PFSK-1 (cell line): ENCODE data around the gene GIMD1. TPM values are rescaled to one million over a fixed set of nuclear protein-coding genes. Genes with fewer than 3 reads are reported as not detected.

Experiments
- FOXP2 ChIP-seq: optimal IDR thresholded peaks from 2 replicates; pipeline ENCODE3; 2011; ENCODE audit warnings: borderline replicate concordance, control low read depth, inconsistent platforms; ENCODE audit not compliant: insufficient read depth; ENCODE audit errors: extremely low read length, extremely low read depth
- POLR2AphosphoS5 ChIP-seq: IDR thresholded peaks from 2 replicates; pipeline ENCODE4 v1.6.1; 2012; ENCODE audit warnings: low read depth, mild to moderate bottlenecking, control low read depth, low read length, moderate library complexity
- SIN3A ChIP-seq: IDR thresholded peaks from 2 replicates; pipeline ENCODE4 v1.6.1; 2012; ENCODE audit warnings: mild to moderate bottlenecking, low read length, moderate library complexity, borderline replicate concordance; ENCODE audit not compliant: insufficient read depth
- TAF1 ChIP-seq: IDR thresholded peaks from 2 replicates; pipeline ENCODE4 v1.6.1; 2012; ENCODE audit warnings: low read length, control low read depth, borderline replicate concordance; ENCODE audit not compliant: insufficient read depth
- polyA plus RNA-seq: library from polyadenylated mRNA; unstranded; fragments of >200 nt; gene quantifications from one replicate; pipeline ENCODE4 v1.2.1, GENCODE V29; 2012; ENCODE audit warnings: low read depth, missing spikeins; ENCODE audit not compliant: insufficient read length
- TF ChIP-seq, protein P1 (sequence below), 2 experiments: IDR thresholded peaks; 2 replicates each; pipeline versions ENCODE4 v1.6.1 to v1.8.0; 2011 to 2012; ENCODE audit warnings: low read depth in 2 of 2, low read length in 2 of 2, control low read depth in 1 of 2, inconsistent platforms in 1 of 2, mild to moderate bottlenecking in 1 of 2, moderate library complexity in 1 of 2; ENCODE audit not compliant: insufficient read depth in 1 of 2

Gene GIMD1
- not detected for polyA plus RNA-seq

DNA sequence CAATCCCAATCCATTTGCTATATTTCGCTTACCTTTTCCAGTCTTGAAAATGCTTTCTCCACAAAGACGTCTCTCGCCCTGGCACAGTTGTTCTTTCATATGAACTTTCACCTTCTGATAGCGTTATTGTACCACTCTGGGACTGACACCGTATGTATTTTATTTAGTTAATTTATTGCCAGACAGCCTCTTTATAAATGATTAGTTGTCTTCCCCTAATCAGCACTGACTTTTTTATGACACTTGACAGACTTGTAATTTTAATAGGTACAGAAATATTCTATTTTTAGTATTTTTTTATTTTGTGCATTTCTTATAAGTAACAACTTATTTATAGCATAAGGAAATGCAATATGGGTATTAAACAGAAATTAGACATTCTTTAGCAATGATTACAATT is at the start of gene GIMD1:
GIMD1 (minus strand) TSS at position 101 of the 400 bp plus-strand sequence. CDS start 1,343 bp downstream, outside the sequence.
- TF ChIP-seq FOXP2: no peak
- no peak for TF ChIP-seq SIN3A
- TF ChIP-seq TAF1: no peak

DNA sequence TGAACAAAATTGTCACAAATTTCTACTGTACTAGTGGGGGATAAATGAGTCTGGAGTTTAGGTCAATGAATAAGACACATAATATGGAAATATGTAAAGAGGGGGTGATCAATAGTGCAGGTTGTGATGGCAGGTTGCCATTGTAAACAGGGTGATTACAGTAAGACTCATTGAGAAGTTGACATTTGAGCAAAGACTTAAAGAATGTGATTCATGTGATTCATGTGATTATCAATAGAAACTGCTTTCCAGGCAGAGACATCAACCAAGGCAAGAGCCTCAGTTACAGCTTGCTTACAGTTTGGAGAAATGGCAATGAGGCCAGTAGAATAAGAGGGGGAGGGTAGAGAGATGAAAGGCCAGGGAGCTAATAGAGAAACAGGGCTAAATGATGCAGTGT is 45.8 kb upstream of the GIMD1 start:
- no peak for TF ChIP-seq TAF1
- no peak for TF ChIP-seq POLR2AphosphoS5
- TF ChIP-seq FOXP2: no peak
- no peak for TF ChIP-seq SIN3A
- TF ChIP-seq, protein P1, sequence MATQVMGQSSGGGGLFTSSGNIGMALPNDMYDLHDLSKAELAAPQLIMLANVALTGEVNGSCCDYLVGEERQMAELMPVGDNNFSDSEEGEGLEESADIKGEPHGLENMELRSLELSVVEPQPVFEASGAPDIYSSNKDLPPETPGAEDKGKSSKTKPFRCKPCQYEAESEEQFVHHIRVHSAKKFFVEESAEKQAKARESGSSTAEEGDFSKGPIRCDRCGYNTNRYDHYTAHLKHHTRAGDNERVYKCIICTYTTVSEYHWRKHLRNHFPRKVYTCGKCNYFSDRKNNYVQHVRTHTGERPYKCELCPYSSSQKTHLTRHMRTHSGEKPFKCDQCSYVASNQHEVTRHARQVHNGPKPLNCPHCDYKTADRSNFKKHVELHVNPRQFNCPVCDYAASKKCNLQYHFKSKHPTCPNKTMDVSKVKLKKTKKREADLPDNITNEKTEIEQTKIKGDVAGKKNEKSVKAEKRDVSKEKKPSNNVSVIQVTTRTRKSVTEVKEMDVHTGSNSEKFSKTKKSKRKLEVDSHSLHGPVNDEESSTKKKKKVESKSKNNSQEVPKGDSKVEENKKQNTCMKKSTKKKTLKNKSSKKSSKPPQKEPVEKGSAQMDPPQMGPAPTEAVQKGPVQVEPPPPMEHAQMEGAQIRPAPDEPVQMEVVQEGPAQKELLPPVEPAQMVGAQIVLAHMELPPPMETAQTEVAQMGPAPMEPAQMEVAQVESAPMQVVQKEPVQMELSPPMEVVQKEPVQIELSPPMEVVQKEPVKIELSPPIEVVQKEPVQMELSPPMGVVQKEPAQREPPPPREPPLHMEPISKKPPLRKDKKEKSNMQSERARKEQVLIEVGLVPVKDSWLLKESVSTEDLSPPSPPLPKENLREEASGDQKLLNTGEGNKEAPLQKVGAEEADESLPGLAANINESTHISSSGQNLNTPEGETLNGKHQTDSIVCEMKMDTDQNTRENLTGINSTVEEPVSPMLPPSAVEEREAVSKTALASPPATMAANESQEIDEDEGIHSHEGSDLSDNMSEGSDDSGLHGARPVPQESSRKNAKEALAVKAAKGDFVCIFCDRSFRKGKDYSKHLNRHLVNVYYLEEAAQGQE (IDR thresholded peaks at IDR 0.05; ENCODE audit: insufficient read depth in 1 of 2, low read depth in 2 of 2, low read length in 2 of 2): no peak

DNA sequence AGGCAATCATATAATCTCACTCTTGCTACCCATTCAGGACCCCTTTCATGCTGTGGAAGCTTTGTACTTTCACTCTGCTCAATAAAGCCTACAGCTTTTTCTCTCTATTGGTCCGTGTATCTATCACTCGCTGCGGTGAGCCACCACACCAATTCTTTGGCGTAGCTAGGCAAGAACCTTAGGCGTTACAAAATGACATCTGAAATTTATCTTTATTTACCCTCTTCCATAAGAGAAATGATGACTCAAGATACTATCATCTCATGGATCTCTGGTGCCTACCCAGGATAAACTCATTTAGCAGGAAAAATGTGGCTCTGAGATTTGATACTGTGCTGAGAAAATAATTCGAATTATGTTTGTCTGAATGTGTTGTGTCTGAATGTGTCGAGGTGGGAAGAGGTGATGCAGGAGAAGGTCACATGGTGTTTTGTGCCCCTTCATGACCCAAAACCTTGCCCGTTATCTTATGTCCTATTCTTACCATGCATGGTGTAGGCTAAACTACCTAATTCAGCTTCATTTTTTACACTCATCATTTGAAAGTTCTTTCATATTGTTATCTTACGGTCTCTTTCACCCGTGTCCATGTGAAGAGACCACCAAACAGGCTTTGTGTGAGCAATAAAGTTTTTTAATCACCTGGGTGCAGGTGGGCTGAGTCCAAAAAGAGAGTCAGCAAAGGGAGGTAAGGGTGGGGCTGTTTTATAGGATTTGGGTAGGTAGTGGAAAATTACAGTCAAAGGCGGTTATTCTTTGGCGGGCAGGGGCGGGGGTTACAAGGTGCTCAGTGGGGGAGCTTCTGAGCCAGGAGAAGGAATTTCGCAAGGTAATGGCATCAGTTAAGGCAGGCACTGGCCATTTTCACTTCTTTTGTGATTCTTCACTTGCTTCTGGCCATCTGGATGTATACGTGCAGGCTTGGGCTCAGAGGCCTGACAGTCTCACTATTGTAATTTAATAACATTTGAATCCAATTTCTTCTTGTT is 41.6 kb upstream of the GIMD1 start:
- TF ChIP-seq POLR2AphosphoS5 (no peak), FOXP2 (no peak), TAF1 (no peak)

DNA sequence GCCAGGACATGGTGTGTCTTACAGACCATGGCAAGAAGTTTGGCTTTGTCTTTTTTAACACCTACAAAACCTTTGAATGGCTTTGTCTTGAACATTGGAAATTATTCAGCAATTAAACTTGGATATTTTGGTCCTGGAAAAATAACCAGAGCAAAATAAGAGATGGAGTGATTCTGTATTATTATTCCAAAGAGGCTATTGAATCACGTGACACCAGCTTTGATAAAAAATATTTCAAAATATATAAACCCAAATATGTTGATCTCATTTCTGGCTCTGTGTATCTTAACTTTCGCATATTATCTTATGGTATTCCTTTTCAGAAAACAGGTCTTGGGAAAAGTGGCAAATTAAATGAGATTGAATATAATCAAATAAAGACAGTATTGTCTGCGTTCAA is 32.6 kb upstream of the GIMD1 start:
- TF ChIP-seq FOXP2 (no peak), POLR2AphosphoS5 (no peak), TAF1 (no peak), SIN3A (no peak)
- TF ChIP-seq, protein P1 (IDR thresholded peaks at IDR 0.05; ENCODE audit: insufficient read depth in 1 of 2, low read depth in 2 of 2, low read length in 2 of 2): no peak

DNA sequence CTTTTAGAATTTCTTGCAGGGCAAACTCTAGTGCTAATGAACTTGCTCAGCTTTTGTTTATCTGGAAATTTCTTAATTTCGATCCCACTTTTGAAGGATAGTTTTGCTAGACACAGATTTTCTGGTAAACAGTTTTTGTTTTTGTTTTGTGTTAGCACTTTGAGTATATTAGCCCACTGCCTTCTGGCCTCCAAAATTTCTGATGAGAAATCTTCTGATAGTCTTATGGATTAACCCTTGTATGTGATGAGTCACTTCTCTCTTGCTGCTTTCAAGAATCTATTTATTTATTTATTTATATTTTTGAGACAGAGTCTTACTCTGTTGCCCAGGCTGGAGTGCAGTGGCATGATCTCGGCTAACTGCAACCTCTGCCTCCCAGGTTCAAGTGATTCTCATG is 27.0 kb upstream of the GIMD1 start:
- TF ChIP-seq, protein P1 (IDR thresholded peaks at IDR 0.05; ENCODE audit: insufficient read depth in 1 of 2, low read depth in 2 of 2, low read length in 2 of 2): no peak
- TF ChIP-seq POLR2AphosphoS5: no peak
- TF ChIP-seq FOXP2: no peak
- no peak for TF ChIP-seq SIN3A
- TF ChIP-seq TAF1: no peak

DNA sequence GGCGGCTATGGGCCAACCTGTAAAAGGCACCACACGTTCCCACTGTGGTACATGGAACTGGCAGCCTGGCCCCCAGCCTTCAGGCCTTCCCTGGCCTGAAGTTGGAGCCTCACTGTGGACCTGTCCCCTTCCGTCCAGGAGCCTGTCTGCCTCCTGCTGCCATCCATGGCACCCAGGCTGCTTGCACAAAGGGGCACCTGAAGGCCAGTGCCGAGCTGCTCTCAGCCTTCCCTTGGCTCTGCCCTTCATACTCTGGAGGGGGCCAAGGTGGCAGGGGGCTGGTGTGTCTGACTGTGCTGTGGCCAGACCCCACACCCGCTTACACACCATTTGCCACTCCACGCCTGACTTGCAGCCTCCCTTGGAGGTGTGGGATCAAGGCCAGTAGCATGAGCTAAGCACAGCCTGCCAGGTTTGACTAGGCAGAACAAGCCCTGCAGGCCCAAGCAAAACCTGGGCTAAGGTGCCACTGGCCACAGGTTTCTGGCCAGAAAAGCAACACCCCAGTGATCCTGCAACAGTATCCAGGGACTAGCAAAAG is 17.3 kb upstream of the GIMD1 start:
- TF ChIP-seq, protein P1 (IDR thresholded peaks at IDR 0.05; ENCODE audit: insufficient read depth in 1 of 2, low read depth in 2 of 2, low read length in 2 of 2): no peak
- TF ChIP-seq POLR2AphosphoS5 (no peak), SIN3A (no peak), TAF1 (no peak), FOXP2 (no peak)
